SU-DHL-6 (cell line): ENCODE data around the gene CD52.

Source experiments
- H2AFZ ChIP-seq: fragments of 200-600 bp; sonication (generic); 2 replicates; pipeline ENCODE4 v1.6.1; 2014; ENCODE audit warnings: low read depth, mild to moderate bottlenecking, moderate library complexity, mixed read lengths, antibody characterized with exemption, low read length; ENCODE audit not compliant: severe bottlenecking
- H3F3A ChIP-seq: fragments of 200-600 bp; shearing (Covaris generic); 2 replicates; pipeline ENCODE4 v1.6.0; 2016; ENCODE audit warnings: antibody characterized with exemption, mild to moderate bottlenecking; ENCODE audit not compliant: insufficient read depth
- H3K27ac ChIP-seq: fragments of 200-600 bp; sonication (generic); 2 replicates; pipeline ENCODE4 v1.5.1; 2016; ENCODE audit warnings: low read depth, mild to moderate bottlenecking, low read length, moderate library complexity, mixed read lengths
- H3K27me3 ChIP-seq: fragments of 200-600 bp; sonication (generic), shearing (Covaris generic); 2 replicates; pipeline ENCODE4 v1.6.0; 2014; ENCODE audit warnings: mild to moderate bottlenecking, low read length
- H3K36me3 ChIP-seq: fragments of 200-600 bp; sonication (generic); 2 replicates; pipeline ENCODE4 v1.6.1; 2014; ENCODE audit warnings: mild to moderate bottlenecking, low read length, mixed read lengths
- H3K4me2 ChIP-seq: fragments of 300-600, 200-600 bp; shearing (Covaris generic), sonication (generic); 2 replicates; pipeline ENCODE4 v1.6.0; 2014; ENCODE audit warnings: low read length, low read depth, mild to moderate bottlenecking; ENCODE audit not compliant: poor library complexity, severe bottlenecking
- H3K4me3 ChIP-seq: fragments of 200-600 bp; sonication (generic); 2 replicates; pipeline ENCODE4 v1.5.1; 2014; ENCODE audit warnings: antibody characterized with exemption, low read length, mild to moderate bottlenecking, mixed read lengths; ENCODE audit not compliant: insufficient read depth, poor library complexity, severe bottlenecking
- H3K79me2 ChIP-seq: fragments of 200-600 bp; sonication (generic); 2 replicates; pipeline ENCODE4 v1.6.1; 2014; ENCODE audit warnings: mild to moderate bottlenecking, low read length, moderate library complexity; ENCODE audit not compliant: insufficient read depth
- H3K9ac ChIP-seq: fragments of 200-600 bp; sonication (generic); 2 replicates; pipeline ENCODE4 v1.7.0; 2014; ENCODE audit warnings: mild to moderate bottlenecking, low read length
- H3K9me2 ChIP-seq: fragments of 200-600 bp; sonication (generic); replicated peaks from 2 replicates; pipeline ENCODE4 v1.6.1; 2014; ENCODE audit warnings: low read length; ENCODE audit not compliant: insufficient read depth
- H3K9me3 ChIP-seq: fragments of 200-600 bp; sonication (generic); 2 replicates; pipeline ENCODE4 v1.6.1; 2014; ENCODE audit warnings: low read length, mixed read lengths; ENCODE audit not compliant: insufficient read depth
- H4K20me1 ChIP-seq: fragments of 200-600 bp; sonication (generic); 2 replicates; pipeline ENCODE4 v1.6.1; 2014; ENCODE audit warnings: low read depth, mild to moderate bottlenecking, antibody characterized with exemption, low read length, moderate library complexity, mixed read lengths
- CTCF ChIP-seq: fragments of 200-600 bp; sonication (generic); IDR thresholded peaks from one replicate; pipeline ENCODE4 v1.5.1; 2017; ENCODE audit warnings: antibody characterized with exemption, mild to moderate bottlenecking, low read length, moderate library complexity; ENCODE audit not compliant: insufficient read depth, poor library complexity, severe bottlenecking
- EZH2phosphoT487 ChIP-seq: fragments of 200-600 bp; sonication (generic), shearing (Covaris generic); conservative IDR thresholded peaks from 2 replicates; pipeline ENCODE4 v1.6.1; 2018; ENCODE audit warnings: mild to moderate bottlenecking, antibody characterized with exemption, low read length, moderate library complexity, mixed read lengths

The CD52 gene

GRCh38 chr1:26359981-26360806 is 42.4 kb downstream of the CD52 start:
- Histone ChIP-seq H3K79me2 (no peaks in the 10 kb centered on the region), H3K36me3 (no peaks in the 10 kb centered on the region), H3K9me2 (no peaks in the 10 kb centered on the region), H3K9me3 (no peaks in the 10 kb centered on the region), H3K27ac (no peak overlapping the region), H3K4me2 (no peak overlapping the region), H3K9ac (no peak overlapping the region), H3K27me3 (no peaks in the 10 kb centered on the region), H4K20me1 (no peaks in the 10 kb centered on the region), H2AFZ (no peak overlapping the region), H3F3A (no peaks in the 10 kb centered on the region), H3K4me3 (no peak overlapping the region)
- no peak for TF ChIP-seq CTCF

GRCh38 chr1:26360807-26361604 is 43.2 kb downstream of the CD52 start:
- Histone ChIP-seq H3K4me3 (no peak overlapping the region), H3K27me3 (no peaks in the 10 kb centered on the region), H3K36me3 (no peaks in the 10 kb centered on the region), H4K20me1 (no peaks in the 10 kb centered on the region), H3F3A (no peaks in the 10 kb centered on the region), H3K79me2 (no peaks in the 10 kb centered on the region), H3K4me2 (no peak overlapping the region), H2AFZ (no peak overlapping the region), H3K9me2 (no peaks in the 10 kb centered on the region), H3K9ac (no peak overlapping the region), H3K27ac (no peak overlapping the region), H3K9me3 (no peaks in the 10 kb centered on the region)
- TF ChIP-seq EZH2phosphoT487 (no peak), CTCF (no peak)

- no peaks in the 10 kb centered on the region for H3K9me2 ChIP-seq
- H2AFZ ChIP-seq: no peak overlapping the region
- H3K36me3 ChIP-seq: no peaks in the 10 kb centered on the region
- H3K27me3 ChIP-seq: no peaks in the 10 kb centered on the region
- H3K79me2 ChIP-seq: no peaks in the 10 kb centered on the region
- H3K4me2 ChIP-seq: no peak overlapping the region
- no peak overlapping the region for H3K27ac ChIP-seq
- no peaks in the 10 kb centered on the region for H4K20me1 ChIP-seq
- no peaks in the 10 kb centered on the region for H3K9me3 ChIP-seq
- TF ChIP-seq EZH2phosphoT487 (no peak), CTCF (no peak)
- H3K4me3 ChIP-seq: no peak overlapping the region
- no peaks in the 10 kb centered on the region for H3F3A ChIP-seq
- no peak overlapping the region for H3K9ac ChIP-seq
Measured at GRCh38 chr1:26361605-26362122, 43.9 kb downstream of the CD52 start.
